T-helper 1 cell treated with Interleukin-12 subunit alpha and Interleukin-12 subunit beta and Interleukin-4 antibody, amounts not matched to agents 30 μg/mL and 1 μg/mL, for 36 hours (primary cell): ENCODE data around the gene TSFM.
"Not testable (repeated sequence)": the region's sequence is repeated elsewhere in the genome, so short reads cannot be mapped to it uniquely, and the experiment has no call there.

Experiments used
- H3K27ac Mint-ChIP-seq: one replicate; pipeline ENCODE4 v1.8.0; 2021; ENCODE audit warnings: mild to moderate bottlenecking, mixed read lengths
- H3K27me3 Mint-ChIP-seq: one replicate; pipeline ENCODE4 v1.8.0; 2021; ENCODE audit warnings: low read depth, mixed read lengths
- H3K36me3 Mint-ChIP-seq: one replicate; pipeline ENCODE4 v1.8.0; 2021; ENCODE audit warnings: low read depth, mixed read lengths
- H3K4me1 Mint-ChIP-seq: one replicate; pipeline ENCODE4 v1.8.0; 2021; ENCODE audit warnings: low read depth, mixed read lengths
- H3K4me3 Mint-ChIP-seq: one replicate; pipeline ENCODE4 v1.8.0; 2021; ENCODE audit warnings: mild to moderate bottlenecking, moderate library complexity, mixed read lengths
- H3K9me3 Mint-ChIP-seq: one replicate; pipeline ENCODE4 v1.8.0; 2021; ENCODE audit warnings: mixed read lengths

Gene TSFM

DNA sequence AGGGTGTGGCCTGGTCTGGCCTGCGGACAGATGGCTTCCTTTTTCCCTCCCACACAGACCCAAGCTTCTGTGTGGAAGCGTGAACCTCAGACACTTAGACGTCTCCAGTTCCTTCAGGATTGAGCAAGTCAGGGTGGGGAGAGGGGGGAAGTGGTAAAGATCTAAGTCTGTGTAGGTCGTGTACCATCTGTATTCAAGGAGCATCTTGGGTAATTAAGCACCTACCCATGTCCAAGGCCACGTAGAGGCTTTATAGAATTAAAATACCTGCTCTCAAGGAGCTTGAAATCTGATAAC is 34.2 kb downstream of the TSFM start:
- H3K4me3 Mint-ChIP-seq, result no peak overlapping the region
- H3K9me3 Mint-ChIP-seq, result no peaks in the 10 kb centered on the region
- no peaks in the 10 kb centered on the region for H3K4me1 Mint-ChIP-seq
- peaks cover 15% of the 10 kb centered on the region for H3K36me3 Mint-ChIP-seq
- H3K27me3 Mint-ChIP-seq, result no peaks in the 10 kb centered on the region
- no peak overlapping the region for H3K27ac Mint-ChIP-seq

DNA sequence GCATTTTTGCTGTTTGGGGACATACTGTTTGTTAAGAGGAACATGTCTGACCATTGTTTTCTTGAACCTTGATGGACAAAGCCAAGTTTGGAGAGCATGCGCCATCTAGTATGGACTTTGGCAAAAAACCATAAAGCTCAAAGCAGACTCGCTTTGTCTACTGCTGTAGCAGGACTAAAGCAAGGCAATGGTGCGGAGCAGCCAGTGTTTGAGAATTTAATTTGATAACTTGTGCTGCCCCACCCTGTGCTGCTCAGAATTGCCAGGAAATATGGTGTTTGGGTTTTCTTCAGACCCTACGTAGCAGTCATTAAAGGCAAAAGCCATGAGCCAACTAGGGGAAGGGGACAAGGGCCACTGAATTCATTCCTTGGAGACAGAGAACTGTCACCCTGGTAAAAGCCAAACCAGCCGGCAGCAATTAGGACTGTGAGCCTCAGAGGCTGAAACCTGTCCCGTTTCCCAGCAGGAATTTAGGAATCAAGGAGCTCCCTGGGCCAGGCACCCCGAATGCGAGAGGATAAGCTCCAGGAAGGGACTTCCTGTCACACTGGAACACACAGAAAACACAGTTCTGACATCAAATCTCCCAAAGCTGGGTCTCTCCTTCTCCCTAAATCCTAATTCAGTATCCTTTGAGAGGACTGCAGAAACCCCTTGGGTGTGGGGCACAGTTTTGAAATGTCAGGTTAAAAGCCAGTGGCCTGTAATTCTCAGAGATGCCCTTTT is 34.8 kb downstream of the TSFM start:
- H3K4me3 Mint-ChIP-seq, result no peak overlapping the region
- no peaks in the 10 kb centered on the region for H3K4me1 Mint-ChIP-seq
- H3K27ac Mint-ChIP-seq, result no peak overlapping the region
- H3K36me3 Mint-ChIP-seq, result peaks cover 19% of the 10 kb centered on the region
- no peaks in the 10 kb centered on the region for H3K27me3 Mint-ChIP-seq
- H3K9me3 Mint-ChIP-seq, result no peaks in the 10 kb centered on the region

- H3K27me3 Mint-ChIP-seq, H3K4me1 Mint-ChIP-seq, H3K9me3 Mint-ChIP-seq, H3K4me3 Mint-ChIP-seq, H3K27ac Mint-ChIP-seq: not testable (repeated sequence)
- peaks cover 20% of the 10 kb centered on the region for H3K36me3 Mint-ChIP-seq
These were observed 35.4 kb downstream of the TSFM start for GRCh38 chr12:57817990-57818331.

DNA sequence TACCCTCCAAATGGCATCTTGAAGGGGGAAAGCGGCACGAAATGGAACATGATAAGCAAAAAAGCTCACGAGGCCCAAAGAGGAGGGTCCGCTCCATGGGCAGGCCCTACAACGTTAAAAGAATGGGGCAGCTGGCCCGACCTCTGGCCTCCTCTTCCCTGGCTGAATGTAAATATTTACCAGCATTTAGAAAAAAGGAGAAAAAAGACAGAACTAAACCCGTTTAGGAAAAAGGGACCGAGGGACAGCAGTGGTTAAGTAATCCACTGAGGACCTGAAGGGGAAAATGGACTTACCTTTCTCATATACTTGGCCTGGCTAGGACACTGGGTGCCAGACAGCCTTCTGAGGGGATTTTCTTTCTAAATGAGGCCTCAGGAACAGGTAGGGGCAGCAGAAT is 37.5 kb downstream of the TSFM start:
- H3K9me3 Mint-ChIP-seq, H3K4me1 Mint-ChIP-seq, H3K4me3 Mint-ChIP-seq, H3K27ac Mint-ChIP-seq, H3K27me3 Mint-ChIP-seq: not testable (repeated sequence)
- peaks cover 31% of the 10 kb centered on the region for H3K36me3 Mint-ChIP-seq

- H3K9me3 Mint-ChIP-seq, H3K4me1 Mint-ChIP-seq, H3K4me3 Mint-ChIP-seq, H3K27ac Mint-ChIP-seq, H3K27me3 Mint-ChIP-seq: not testable (repeated sequence)
- H3K36me3 Mint-ChIP-seq, result peaks cover 38% of the 10 kb centered on the region
These were observed 38.4 kb downstream of the TSFM start for GRCh38 chr12:57821015-57821414.

GRCh38 chr12:57821474-57822214 is 39.1 kb downstream of the TSFM start:
- no peak overlapping the region for H3K4me3 Mint-ChIP-seq
- H3K36me3 Mint-ChIP-seq, result peaks cover 38% of the 10 kb centered on the region
- no peak overlapping the region for H3K27ac Mint-ChIP-seq
- no peaks in the 10 kb centered on the region for H3K27me3 Mint-ChIP-seq
- no peaks in the 10 kb centered on the region for H3K4me1 Mint-ChIP-seq
- H3K9me3 Mint-ChIP-seq, result no peaks in the 10 kb centered on the region

DNA sequence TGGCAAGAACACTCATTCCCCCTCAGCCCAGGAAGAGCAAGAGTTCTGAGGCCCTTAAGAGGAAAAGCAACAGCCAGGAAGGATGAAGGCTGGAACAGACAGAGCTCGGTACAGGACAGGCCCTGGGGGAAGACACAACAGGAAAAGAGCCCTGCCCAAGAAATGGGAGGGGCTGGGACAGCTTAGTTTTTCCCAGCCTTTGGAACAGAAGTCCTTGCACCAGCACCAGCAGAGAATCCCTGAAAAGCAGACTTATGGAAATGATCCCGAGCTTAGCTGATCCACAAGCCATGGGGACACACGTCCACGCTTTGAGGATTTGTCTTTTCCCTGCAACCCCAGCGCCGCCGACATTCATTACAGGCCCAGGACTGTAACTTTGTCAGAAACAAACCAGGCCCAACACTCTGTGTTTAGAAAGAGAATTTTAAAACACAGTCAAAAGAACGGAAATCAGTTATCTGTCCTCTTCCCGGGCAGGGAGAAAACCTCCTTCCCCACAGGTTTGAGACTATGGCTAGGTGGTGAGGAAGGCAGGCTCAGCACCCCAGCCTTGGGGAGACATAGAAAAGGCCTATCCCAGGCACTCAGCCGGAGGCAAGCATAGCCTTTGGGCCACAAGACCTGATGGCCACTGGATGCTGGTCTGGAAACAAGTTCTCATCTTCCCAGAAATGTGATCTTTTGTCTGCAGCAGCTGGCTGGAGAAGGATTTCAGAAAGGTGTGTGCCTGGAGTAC is 40.0 kb downstream of the TSFM start:
- Mint-ChIP-seq H3K4me3 (no peak overlapping the region), H3K9me3 (no peaks in the 10 kb centered on the region), H3K36me3 (peaks cover 42% of the 10 kb centered on the region), H3K27me3 (no peaks in the 10 kb centered on the region), H3K27ac (no peak overlapping the region), H3K4me1 (no peaks in the 10 kb centered on the region)

DNA sequence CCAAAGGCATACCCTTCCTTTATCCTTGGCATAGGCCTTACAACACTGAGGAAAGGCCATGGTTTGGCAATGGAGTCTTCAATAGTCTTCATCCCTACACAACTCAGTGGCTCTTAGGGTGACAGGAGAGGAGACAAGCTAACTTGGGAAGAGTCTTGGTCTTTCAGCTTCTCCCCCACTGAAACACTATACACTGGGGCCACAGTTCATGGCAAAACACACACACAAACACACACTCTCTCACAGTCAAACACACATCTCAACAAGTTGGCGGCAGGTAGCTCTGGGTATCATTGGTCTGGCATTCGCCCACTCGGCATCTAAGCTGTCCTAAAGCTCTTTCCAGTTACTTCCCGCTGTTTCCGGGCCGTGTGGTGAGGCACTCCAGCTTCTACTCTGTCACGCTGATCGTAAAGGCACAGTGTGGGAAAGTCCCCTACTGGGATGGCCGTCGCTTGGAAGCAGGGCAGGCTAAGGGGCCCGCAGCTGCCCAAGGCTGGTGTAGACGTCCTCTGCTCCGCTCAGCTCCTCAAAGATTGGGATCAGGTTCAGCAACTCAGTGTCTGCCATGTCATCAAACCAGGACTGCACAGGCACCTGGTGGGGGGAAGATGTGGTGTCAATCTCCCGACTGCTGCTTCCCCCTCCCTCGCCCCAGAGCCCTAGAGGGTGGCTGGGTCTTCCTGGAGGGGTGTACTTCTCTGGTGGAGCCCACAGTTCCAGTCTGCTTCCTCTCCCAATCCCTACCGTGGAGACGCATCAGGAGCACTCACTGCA is 40.7 kb downstream of the TSFM start:
- Mint-ChIP-seq H3K9me3 (no peaks in the 10 kb centered on the region), H3K4me3 (no peak overlapping the region), H3K36me3 (peaks cover 42% of the 10 kb centered on the region), H3K27ac (no peak overlapping the region), H3K27me3 (no peaks in the 10 kb centered on the region), H3K4me1 (no peaks in the 10 kb centered on the region)

- H3K4me3 Mint-ChIP-seq, result no peak overlapping the region
- H3K27ac Mint-ChIP-seq, result no peak overlapping the region
- H3K9me3 Mint-ChIP-seq, result no peaks in the 10 kb centered on the region
- peaks cover 37% of the 10 kb centered on the region for H3K36me3 Mint-ChIP-seq
- H3K27me3 Mint-ChIP-seq, result no peaks in the 10 kb centered on the region
- peaks cover 2% of the 10 kb centered on the region for H3K4me1 Mint-ChIP-seq
These were observed 41.5 kb downstream of the TSFM start for GRCh38 chr12:57823908-57824640.

DNA sequence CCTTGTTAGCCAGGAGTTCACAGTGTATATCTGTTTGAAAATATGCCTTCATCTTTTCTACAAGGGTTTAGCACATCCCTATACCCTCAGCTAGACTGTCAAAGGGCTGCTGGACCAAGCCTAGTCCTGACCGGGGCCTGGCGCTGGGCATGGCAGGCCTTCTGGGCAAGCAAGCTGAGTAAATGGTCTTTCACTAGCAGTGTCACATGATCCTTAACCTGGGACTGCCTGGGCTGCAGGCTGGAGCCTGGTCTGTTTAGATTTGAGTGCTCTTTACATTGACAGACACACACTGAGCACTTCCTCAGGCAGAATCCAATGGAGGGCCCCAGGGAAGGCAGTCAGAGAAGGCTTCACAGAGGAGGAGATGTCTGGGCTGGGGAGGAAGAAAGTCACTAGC is 42.9 kb downstream of the TSFM start:
- no peaks in the 10 kb centered on the region for H3K27me3 Mint-ChIP-seq
- H3K36me3 Mint-ChIP-seq, result peaks cover 38% of the 10 kb centered on the region
- H3K9me3 Mint-ChIP-seq, result no peaks in the 10 kb centered on the region
- H3K4me1 Mint-ChIP-seq, result peaks cover 2% of the 10 kb centered on the region
- H3K4me3 Mint-ChIP-seq, result no peak overlapping the region
- H3K27ac Mint-ChIP-seq, result no peak overlapping the region

DNA sequence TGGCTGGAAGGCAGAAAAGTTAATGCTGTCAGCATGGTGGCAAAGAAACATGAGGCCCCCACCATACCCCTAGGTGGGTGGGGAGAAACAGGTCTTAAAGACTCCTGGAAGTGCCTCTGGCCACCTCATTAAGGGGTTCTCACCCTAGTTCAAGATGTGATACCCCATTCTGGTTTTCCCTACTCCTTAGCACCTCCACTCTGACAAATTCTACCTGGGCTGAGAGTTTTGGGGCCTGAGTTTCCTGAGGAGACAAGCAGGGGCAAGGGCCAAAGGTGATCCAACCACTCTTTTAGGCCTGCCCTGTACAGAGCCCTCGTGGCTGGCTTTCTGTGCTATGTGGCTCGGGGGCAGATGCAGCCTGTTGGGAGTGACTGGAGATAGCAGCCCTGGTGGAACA is 43.8 kb downstream of the TSFM start:
- H3K4me3 Mint-ChIP-seq, result no peak overlapping the region
- no peaks in the 10 kb centered on the region for H3K9me3 Mint-ChIP-seq
- no peak overlapping the region for H3K27ac Mint-ChIP-seq
- H3K4me1 Mint-ChIP-seq, result peaks cover 3% of the 10 kb centered on the region
- peaks cover 36% of the 10 kb centered on the region for H3K36me3 Mint-ChIP-seq
- H3K27me3 Mint-ChIP-seq, result no peaks in the 10 kb centered on the region

DNA sequence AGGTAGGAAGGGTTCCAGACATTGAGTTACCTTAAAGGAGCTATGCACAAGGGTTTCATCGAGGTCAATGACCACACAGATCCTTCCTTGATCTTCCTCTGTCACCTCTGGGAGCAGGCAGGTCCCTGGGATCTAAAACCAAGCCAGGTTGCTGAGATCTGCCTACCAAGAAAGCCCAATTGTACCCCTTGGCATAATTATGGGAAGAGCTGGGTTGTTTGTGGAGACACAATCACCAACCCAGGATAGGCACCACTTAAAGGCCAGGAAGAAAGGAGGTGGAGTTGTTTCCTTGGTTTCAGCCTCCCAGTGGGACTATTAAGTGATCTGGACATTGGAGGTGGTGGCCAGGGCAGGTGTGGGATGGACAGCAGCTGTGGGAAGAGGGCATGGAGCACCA is 44.4 kb downstream of the TSFM start:
- Mint-ChIP-seq H3K4me1 (peaks cover 7% of the 10 kb centered on the region), H3K9me3 (no peaks in the 10 kb centered on the region), H3K27ac (no peak overlapping the region), H3K36me3 (peaks cover 33% of the 10 kb centered on the region), H3K27me3 (no peaks in the 10 kb centered on the region), H3K4me3 (no peak overlapping the region)

DNA sequence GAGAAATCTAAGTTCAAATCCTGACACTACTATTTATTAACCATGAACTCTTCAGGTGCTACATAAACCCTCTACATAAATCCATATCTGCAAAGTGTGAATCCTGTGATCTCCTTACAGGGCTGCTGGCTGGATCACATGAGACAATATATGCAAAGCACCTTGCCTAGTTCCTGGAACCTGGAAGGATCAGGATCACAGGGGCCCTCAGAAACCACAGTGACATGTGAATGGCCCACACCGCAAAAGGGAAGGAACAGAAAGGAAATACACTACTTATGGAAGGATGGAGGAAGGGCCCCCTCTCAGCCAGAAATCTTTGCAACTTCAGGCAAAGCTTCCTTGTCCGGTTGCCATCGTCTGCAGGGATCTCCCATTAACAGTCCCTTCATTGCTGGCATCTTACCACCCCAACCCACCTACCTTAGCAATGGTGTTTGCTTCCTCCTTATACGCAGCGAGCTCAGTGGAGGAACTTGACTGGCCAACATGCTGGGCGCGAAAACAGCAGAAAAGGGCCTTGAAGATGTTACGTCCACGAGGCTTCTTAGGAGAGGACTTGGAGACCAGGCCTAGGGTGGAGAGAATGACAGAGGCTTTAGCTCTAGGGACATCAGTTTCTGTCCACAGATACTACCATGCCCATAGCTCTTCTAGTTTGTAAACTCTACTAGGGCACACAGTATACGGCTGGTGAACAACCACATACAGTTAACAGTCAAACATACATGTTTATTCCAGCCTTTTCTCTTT is 46.6 kb downstream of the TSFM start:
- H3K36me3 Mint-ChIP-seq, result peaks cover 18% of the 10 kb centered on the region
- peaks cover 16% of the 10 kb centered on the region for H3K4me1 Mint-ChIP-seq
- no peak overlapping the region for H3K27ac Mint-ChIP-seq
- H3K9me3 Mint-ChIP-seq, result no peaks in the 10 kb centered on the region
- H3K4me3 Mint-ChIP-seq, result no peak overlapping the region
- H3K27me3 Mint-ChIP-seq, result no peaks in the 10 kb centered on the region
